HG02678 (cell line): Measurements from ENCODE around the gene ATF7.
"Not testable (repeated sequence)": the region's sequence is repeated elsewhere in the genome, so short reads cannot be mapped to it uniquely, and the experiment has no call there.

Experiments
- ATAC-seq: cut with Tn5 transposase; IDR thresholded peaks from one replicate; pipeline ENCODE4 v1.9.1; 2021; ENCODE audit warnings: mild to moderate bottlenecking, moderate library complexity; ENCODE audit not compliant: unreplicated experiment

Gene ATF7

DNA sequence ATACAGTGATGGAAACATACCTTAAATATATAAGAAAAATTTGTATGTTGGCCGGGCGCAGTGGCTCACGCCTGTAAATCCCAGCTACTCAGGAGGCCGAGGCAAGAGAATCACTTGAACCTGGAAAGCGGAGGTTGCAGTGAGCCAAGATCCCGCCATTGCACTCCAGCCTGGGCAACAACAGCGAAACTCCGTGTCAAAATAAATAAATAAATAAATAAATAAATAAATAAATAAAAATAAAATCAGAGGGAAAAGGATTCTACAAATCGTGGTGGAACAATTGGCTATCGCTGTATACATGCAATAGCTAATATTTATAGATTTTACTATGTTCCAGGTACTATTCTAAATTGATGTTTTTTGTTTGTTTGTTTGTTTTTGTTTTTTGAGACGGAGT lies 1.7 kb upstream of the ATF7 start:
- ATAC-seq, result no peak

- ATAC-seq, result no peak
Observed at GRCh38 chr12:53626702-53627169, 554 bp upstream of the ATF7 start.

GRCh38 chr12:53625373-53625945 lies 723 bp downstream of the ATF7 start:
- ATAC-seq, result no peak

DNA sequence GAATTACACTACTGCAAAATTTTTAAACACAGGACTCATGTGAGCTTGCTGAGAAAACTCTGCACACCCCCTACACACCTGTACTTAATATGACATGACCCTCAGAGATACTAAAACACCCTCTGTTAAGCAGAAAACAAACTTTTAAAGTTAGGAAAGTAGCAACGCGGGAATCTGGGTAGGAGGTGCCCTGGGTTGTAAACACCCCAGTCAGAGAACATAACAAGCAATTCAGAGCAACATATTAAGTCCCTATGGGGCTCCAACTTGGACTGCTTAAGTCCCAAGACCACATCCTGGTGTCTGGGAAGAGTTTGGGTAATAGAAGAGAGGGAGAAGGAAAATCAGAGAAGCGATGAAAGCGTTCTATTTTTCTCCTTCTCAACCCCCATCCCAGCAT lies 1.2 kb downstream of the ATF7 start:
- no peak for ATAC-seq

DNA sequence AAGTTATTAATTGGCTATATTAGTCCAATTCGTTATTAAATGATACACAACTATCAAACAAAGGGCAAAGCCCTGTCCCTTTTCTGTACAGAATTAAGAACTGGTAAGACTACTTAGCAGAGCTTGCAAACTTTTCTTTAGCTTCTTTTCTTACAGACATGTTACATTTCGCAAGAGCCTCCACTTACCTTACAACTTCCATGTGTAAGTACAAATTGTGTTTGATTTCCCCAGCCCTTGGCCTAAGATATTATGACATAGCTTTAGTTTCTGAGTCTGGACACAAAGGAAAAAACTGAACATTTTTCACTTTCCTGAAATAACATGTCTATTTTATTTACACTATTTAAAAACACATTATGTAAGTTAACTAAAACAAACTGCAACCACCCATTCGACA lies 1.7 kb downstream of the ATF7 start:
- ATAC-seq, result no peak

GRCh38 chr12:53623548-53624385 lies 2.4 kb downstream of the ATF7 start:
- no peak for ATAC-seq

DNA sequence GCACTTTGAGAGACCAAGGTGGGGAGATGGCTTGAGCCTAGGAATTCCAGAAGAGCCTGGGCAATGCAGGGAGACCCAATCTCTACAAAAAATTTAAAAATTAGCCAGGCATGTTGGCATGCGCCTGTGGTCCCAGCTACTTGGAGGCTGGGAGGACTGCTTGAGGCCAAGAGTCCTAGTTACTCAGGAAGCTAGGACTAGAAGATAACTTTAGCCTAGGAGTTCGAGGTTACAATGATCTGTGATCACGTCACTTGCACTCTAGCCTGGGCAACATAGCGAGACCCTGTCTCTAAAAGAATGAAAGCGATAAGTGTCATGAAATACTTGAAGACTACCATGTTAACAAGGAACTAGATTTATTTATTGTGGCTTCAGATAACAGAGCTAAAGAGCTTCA lies 3.5 kb downstream of the ATF7 start:
- ATAC-seq, result no peak

- no peak for ATAC-seq
Observed at GRCh38 chr12:53618275-53618674, 7.9 kb downstream of the ATF7 start.

DNA sequence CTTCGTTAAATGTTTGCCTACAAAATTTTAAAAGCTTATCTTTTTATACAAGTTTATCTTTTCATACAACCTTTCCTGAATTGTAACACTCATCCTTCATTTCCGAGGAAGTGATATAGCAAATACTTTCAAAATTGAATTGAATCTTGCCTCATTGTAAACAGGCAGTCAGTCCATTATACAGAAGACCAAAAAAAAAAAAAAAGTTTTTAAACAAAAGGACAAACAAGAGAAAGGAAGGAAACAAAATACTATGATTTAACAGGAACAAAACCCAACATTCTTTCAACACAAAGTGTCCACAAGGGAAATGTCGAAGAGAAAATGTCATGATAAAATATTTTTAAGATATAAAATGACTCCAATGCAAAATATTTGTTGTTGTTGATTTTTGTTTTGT lies 8.5 kb downstream of the ATF7 start:
- ATAC-seq, result no peak

GRCh38 chr12:53616950-53617349 lies 9.2 kb downstream of the ATF7 start:
- no peak for ATAC-seq

DNA sequence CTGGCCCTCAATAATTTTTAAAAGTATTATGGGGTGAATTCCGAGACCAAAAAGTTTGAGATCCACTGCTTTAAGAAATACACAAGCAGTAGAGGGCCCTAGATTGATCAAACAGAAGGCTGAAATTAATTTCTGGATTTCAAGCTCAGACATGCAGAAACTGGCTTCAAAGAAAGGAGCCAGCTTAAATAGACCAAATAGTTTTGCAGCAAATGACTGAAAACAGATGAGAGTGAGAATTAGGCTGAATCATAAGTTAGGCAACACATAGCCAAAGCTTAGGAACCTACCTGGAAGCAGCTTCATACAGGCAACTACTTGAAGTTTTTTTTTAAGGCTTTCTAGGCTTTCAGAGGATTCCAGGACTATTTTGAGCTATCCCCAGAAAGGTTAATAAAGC lies 12.4 kb downstream of the ATF7 start:
- no peak for ATAC-seq

DNA sequence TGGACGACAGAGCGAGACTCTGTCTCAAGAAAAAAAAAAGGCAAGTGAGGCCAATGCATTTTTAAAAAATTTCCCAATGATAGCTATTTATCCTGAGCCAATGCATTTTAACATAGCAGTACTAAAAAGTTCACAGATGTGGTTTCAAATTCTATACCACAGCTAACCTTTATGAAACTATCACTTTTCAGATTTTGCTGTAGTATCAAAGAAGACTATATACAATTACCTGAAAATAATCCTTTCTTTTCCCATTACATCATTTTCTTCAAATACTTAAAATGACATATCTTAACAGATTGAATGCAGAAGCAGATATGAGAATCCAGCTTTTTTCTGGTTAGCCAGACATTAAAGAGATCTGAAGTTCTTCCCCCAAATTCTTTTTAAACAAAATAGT lies 13.2 kb downstream of the ATF7 start:
- no peak for ATAC-seq

- no peak for ATAC-seq
Observed at GRCh38 chr12:53611304-53611703, 14.9 kb downstream of the ATF7 start.

DNA sequence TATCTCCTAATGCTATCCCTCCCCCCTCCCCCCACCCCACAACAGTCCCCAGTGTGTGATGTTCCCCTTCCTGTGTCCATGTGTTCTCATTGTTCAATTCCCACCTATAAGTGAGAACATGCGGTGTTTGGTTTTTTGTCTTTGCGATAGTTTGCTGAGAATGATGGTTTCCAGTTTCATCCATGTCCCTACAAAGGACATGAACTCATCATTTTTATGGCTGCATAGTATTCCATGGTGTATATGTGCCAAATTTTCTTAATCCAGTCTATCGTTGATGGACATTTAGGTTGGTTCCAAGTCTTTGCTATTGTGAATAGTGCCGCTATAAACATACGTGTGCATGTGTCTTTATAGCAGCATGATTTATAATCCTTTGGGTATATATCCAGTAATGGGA lies 19.5 kb downstream of the ATF7 start:
- not testable (repeated sequence) for ATAC-seq

- no peak for ATAC-seq
Observed at GRCh38 chr12:53604581-53604980, 21.6 kb downstream of the ATF7 start.

- ATAC-seq, result no peak
Observed at GRCh38 chr12:53603804-53604203, 22.4 kb downstream of the ATF7 start.

DNA sequence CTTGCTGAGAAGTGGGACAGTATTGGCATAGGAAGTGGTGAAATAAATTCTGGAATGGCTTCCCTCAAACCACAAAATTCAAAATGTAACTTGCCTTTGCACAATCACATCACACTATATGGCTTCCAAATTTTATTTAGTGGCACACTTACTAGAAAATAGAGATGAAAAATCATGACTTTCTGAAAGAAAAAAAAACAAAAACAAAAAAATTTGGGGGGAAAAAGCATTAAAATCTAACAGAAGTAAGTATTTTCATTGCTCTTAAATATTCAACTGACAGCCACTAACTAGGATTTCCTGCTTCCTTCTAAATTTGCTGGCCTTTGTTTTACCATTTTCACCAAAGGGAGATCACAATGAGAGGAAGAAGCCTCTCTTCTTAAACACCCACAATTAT lies 23.0 kb downstream of the ATF7 start:
- no peak for ATAC-seq

DNA sequence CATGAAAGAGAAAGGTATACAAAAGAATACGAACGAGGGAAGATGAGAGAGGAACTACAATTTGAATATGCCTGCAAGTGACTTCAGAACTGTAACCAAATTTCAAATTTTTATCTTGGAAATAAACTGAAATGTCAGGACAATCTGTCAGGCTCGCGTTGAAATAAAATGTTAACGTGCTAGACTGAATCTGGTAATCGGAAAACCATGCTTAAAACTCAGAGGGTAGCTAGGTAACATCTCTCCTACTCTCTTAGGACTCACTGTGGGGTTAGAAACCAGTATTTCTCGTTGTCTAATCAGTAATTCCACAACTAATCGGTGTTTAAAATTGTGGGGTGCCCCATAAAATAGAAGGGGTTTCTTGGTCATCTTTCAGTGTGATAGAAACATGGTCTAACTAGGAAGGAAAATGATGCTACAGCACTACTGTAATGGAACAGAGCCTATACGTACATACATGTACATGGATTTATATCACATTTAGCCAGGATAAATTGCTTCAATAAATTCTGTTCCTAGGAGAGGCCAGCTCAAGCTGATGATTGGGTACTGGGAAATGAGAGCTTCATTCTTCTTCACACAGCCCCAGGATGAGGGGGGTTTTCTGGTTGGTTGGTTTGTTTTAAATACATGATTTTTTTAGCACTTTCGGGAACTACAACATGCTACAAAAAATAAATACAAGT lies 23.9 kb downstream of the ATF7 start:
- no peak for ATAC-seq

GRCh38 chr12:53601296-53601847 lies 24.8 kb downstream of the ATF7 start:
- ATAC-seq, result no peak

DNA sequence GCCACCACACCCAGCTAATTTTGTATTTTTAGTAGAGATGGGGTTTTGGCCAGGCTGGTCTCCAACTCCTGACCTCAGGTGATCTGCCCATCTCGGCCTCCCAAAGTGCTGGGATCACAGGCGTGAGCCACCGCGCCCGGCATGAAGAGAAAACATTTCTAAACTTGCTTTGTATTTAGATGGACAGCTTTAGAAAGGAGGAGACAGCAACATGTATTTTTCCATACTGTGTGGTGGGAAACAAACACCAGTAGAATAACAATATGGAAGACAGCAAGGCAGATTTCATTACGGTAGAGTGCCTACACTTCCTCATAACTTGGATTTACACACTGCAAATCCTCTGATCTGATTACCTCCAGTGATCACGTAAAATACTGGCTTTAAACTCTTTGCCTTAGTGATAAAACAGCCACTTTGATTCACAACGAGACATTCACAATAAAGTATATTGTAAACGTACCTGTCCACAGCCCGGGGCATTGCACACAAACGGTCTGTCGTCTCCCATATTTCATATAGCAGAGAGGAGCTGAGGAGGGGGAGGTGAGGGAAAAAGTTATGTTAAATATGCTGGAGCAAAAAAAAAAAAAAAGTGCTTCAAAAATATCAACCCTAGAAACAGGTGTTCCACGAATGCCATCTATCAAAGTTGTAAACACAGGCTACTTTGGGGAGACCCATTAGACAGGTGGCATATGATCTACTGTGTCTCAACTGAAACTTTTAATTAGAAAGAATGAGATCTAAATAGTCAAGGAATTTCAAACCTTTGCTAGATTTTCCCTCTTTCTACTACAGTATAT lies 25.5 kb downstream of the ATF7 start:
- ATAC-seq, result no peak

- no peak for ATAC-seq
Observed at GRCh38 chr12:53599579-53599978, 26.6 kb downstream of the ATF7 start.
